ENCODE results near the gene PITPNC1. TPM values are rescaled to one million over a fixed set of nuclear protein-coding genes. Genes with fewer than 3 reads are reported as not detected.

Gene PITPNC1
- total RNA-seq, 1 experiment from 2014 or later = 4.2 TPM

DNA sequence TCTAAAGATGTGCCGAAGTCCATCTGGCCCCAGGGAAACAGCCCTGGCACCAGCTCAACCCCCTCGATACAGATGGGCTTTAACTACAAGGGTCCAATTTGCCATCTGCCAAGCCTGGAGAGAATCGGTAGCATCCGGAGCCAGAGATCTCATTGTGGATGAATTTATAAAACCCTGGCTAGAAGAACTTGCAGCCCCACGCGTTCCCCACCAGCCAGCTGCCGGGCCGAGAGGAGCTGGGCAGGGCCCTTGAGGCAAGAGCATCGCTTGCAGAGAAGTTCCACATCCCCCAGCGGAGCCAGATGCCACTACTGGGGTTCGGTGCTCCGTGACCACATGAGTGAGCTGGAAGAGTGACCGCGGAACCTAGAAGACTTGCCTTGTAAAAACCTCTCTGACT is 275.4 kb downstream of the PITPNC1 start:
- no TSS peak for BruUV-seq (replicated peaks)
- Mint-ChIP-seq H3K4me3 (ENCODE audit: unreplicated experiment) (no peak overlapping the region), H3K4me1 (ENCODE audit: low read depth, unreplicated experiment) (no peaks in the 10 kb centered on the region), H3K27ac (ENCODE audit: unreplicated experiment) (no peak overlapping the region), H3K9me3 (ENCODE audit: unreplicated experiment) (no peaks in the 10 kb centered on the region), H3K36me3 (ENCODE audit: insufficient read depth, unreplicated experiment) (no peaks in the 10 kb centered on the region), H3K27me3 (ENCODE audit: insufficient read depth, unreplicated experiment) (no peaks in the 10 kb centered on the region)
- H3K27me3 ChIP-seq (replicated peaks; ENCODE audit: control insufficient read depth, insufficient read depth, low read length) = no peaks in the 10 kb centered on the region
- ChIA-PET CTCF (no interaction called here), POLR2A (no interaction called here)
- H3K4me3 ChIP-seq (ENCODE audit: low read depth, low read length) = no peak overlapping the region
- no peak for DNase-seq
- intact Hi-C loops (cut with micrococcal nuclease; ENCODE audit: unreplicated experiment) = no loop called here
- H3K9me3 ChIP-seq = peaks cover 2% of the 10 kb centered on the region; the same call in 1 of the 2 replicates
- no peaks in the 10 kb centered on the region for H3K4me1 ChIP-seq
- TF ChIP-seq CTCF (IDR thresholded peaks at IDR 0.05; ENCODE audit: insufficient read depth in 1 of 2, low read depth in 1 of 2, low read length in 1 of 2, severe bottlenecking in 1 of 2, unreplicated experiment in 1 of 2) = no peak
- H3K36me3 ChIP-seq (ENCODE audit: control insufficient read depth, insufficient read depth, low read length) = no peaks in the 10 kb centered on the region

GRCh38 chr17:67655478-67656148 is 278.5 kb downstream of the PITPNC1 start:
- no peak overlapping the region for H3K27ac Mint-ChIP-seq (ENCODE audit: unreplicated experiment)
- Histone ChIP-seq H3K4me3 (ENCODE audit: low read depth, low read length) (no peak overlapping the region), H3K36me3 (ENCODE audit: control insufficient read depth, insufficient read depth, low read length) (no peaks in the 10 kb centered on the region), H3K4me1 (no peaks in the 10 kb centered on the region), H3K27me3 (replicated peaks; ENCODE audit: control insufficient read depth, insufficient read depth, low read length) (no peaks in the 10 kb centered on the region), H3K9me3 (peaks cover 10% of the 10 kb centered on the region; the same call in 1 of the 2 replicates)
- BruUV-seq (replicated peaks) = no TSS peak
- H3K27me3 Mint-ChIP-seq (ENCODE audit: insufficient read depth, unreplicated experiment) = no peaks in the 10 kb centered on the region
- no peaks in the 10 kb centered on the region for H3K4me1 Mint-ChIP-seq (ENCODE audit: low read depth, unreplicated experiment)
- POLR2A ChIA-PET = no interaction called here
- H3K36me3 Mint-ChIP-seq (ENCODE audit: insufficient read depth, unreplicated experiment) = no peaks in the 10 kb centered on the region
- DNase-seq = no peak
- CTCF ChIA-PET = no interaction called here
- H3K9me3 Mint-ChIP-seq (ENCODE audit: unreplicated experiment) = peaks cover 14% of the 10 kb centered on the region
- no peak for TF ChIP-seq CTCF (IDR thresholded peaks at IDR 0.05; ENCODE audit: insufficient read depth in 1 of 2, low read depth in 1 of 2, low read length in 1 of 2, severe bottlenecking in 1 of 2, unreplicated experiment in 1 of 2)
- H3K4me3 Mint-ChIP-seq (ENCODE audit: unreplicated experiment) = no peak overlapping the region
- intact Hi-C loops (cut with micrococcal nuclease; ENCODE audit: unreplicated experiment) = no loop called here

DNA sequence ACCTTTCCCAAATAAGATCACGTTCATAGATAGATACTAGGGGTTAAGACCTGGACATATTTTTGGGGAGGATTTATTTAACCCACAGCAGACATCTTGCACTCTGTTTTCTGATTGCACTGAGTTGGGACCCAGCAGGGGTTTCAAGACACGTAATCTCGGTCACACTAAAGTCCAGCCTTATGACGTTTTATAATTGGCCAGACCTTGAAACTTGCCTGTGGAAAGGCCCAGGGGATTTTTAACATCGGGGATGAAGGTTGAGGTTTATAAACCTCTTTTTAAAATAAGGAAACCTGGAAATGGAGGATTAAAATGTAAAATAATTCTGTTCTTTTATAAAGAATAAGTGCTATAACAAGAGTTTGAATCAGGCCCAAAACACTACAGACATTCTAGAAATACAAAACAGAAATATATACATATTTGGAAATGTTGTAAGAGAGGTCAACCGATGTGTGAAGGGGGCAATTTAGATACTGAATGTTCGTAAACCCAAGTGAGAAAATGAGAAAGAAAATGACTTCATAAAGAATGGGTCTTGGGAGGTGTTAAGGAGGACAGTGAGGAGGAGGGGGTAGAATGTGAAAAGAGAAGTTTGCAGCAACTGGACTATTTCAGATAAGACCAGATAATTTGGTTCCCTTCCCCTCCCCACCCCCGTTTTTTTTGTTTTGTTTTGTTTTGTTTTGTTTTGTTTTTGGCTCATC is 279.6 kb downstream of the PITPNC1 start:
- Mint-ChIP-seq H3K27me3 (ENCODE audit: insufficient read depth, unreplicated experiment) (no peaks in the 10 kb centered on the region), H3K9me3 (ENCODE audit: unreplicated experiment) (peaks cover 14% of the 10 kb centered on the region), H3K4me3 (ENCODE audit: unreplicated experiment) (no peak overlapping the region), H3K27ac (ENCODE audit: unreplicated experiment) (no peak overlapping the region), H3K36me3 (ENCODE audit: insufficient read depth, unreplicated experiment) (no peaks in the 10 kb centered on the region), H3K4me1 (ENCODE audit: low read depth, unreplicated experiment) (no peaks in the 10 kb centered on the region)
- Histone ChIP-seq H3K27me3 (replicated peaks; ENCODE audit: control insufficient read depth, insufficient read depth, low read length) (no peaks in the 10 kb centered on the region), H3K36me3 (ENCODE audit: control insufficient read depth, insufficient read depth, low read length) (no peaks in the 10 kb centered on the region), H3K4me3 (ENCODE audit: low read depth, low read length) (no peak overlapping the region), H3K9me3 (peaks cover 10% of the 10 kb centered on the region; the same call in 1 of the 2 replicates), H3K4me1 (no peaks in the 10 kb centered on the region)
- DNase-seq = no peak
- CTCF ChIA-PET = no interaction called here
- intact Hi-C loops (cut with micrococcal nuclease; ENCODE audit: unreplicated experiment) = no loop called here
- POLR2A ChIA-PET = no interaction called here
- TF ChIP-seq CTCF (IDR thresholded peaks at IDR 0.05; ENCODE audit: insufficient read depth in 1 of 2, low read depth in 1 of 2, low read length in 1 of 2, severe bottlenecking in 1 of 2, unreplicated experiment in 1 of 2) = no peak
- BruUV-seq (replicated peaks) = no TSS peak
